MM.1S (cell line): ENCODE measurements around the gene UBXN2A.

Experiments
- DNase-seq: peaks from one replicate; pipeline ENCODE4 v3.0.0-alpha.2; 2015
- H2AFZ ChIP-seq: fragments of 300-600 bp; sonication (generic); 2 replicates; pipeline ENCODE4 v1.6.0; 2016; ENCODE audit warnings: antibody characterized with exemption, low read length
- H3F3A ChIP-seq: fragments of 300-600 bp; sonication (generic); 2 replicates; pipeline ENCODE4 v1.6.1; 2016; ENCODE audit warnings: mild to moderate bottlenecking, antibody characterized with exemption, low read length, moderate library complexity, mixed read lengths; ENCODE audit not compliant: insufficient read depth
- H3K27ac ChIP-seq: fragments of 300-600 bp; sonication (generic); 2 replicates; pipeline ENCODE4 v1.5.1; 2016; ENCODE audit warnings: mild to moderate bottlenecking, low read length
- H3K27me3 ChIP-seq: fragments of 300-600 bp; sonication (generic); replicated peaks from 2 replicates; pipeline ENCODE4 v1.6.0; 2016; ENCODE audit warnings: low read length; ENCODE audit not compliant: insufficient read depth
- H3K36me3 ChIP-seq: fragments of 300-600 bp; sonication (generic); replicated peaks from 2 replicates; pipeline ENCODE4 v1.6.1; 2016; ENCODE audit warnings: mild to moderate bottlenecking, low read length, mixed read lengths; ENCODE audit not compliant: insufficient read depth
- H3K4me1 ChIP-seq: fragments of 300-600 bp; sonication (generic); 2 replicates; pipeline ENCODE4 v1.6.1; 2016; ENCODE audit warnings: low read length, mixed read lengths
- H3K4me2 ChIP-seq: fragments of 300-600 bp; sonication (generic); 2 replicates; pipeline ENCODE4 v1.6.0; 2016; ENCODE audit warnings: low read depth, low read length
- H3K4me3 ChIP-seq: fragments of 300-600 bp; sonication (generic); 2 replicates; pipeline ENCODE4 v1.5.1; 2016; ENCODE audit warnings: low read length, mixed read lengths
- H3K79me2 ChIP-seq: fragments of 300-600 bp; sonication (generic); 2 replicates; pipeline ENCODE4 v1.6.1; 2016; ENCODE audit warnings: mixed run types, low read length, mixed read lengths
- H3K9ac ChIP-seq: fragments of 300-600 bp; sonication (generic); 2 replicates; pipeline ENCODE4 v1.6.1; 2016; ENCODE audit warnings: low read length, mixed read lengths
- H3K9me2 ChIP-seq: fragments of 300-600 bp; sonication (generic); replicated peaks from 2 replicates; pipeline ENCODE4 v1.6.1; 2016; ENCODE audit warnings: mild to moderate bottlenecking, low read length, mixed read lengths; ENCODE audit not compliant: insufficient read depth
- H3K9me3 ChIP-seq: fragments of 300-600 bp; sonication (generic); replicated peaks from 2 replicates; pipeline ENCODE4 v1.6.1; 2016; ENCODE audit warnings: mild to moderate bottlenecking, low read length, mixed read lengths; ENCODE audit not compliant: insufficient read depth
- H4K20me1 ChIP-seq: fragments of 300-600 bp; sonication (generic); 2 replicates; pipeline ENCODE4 v1.6.1; 2016; ENCODE audit warnings: mild to moderate bottlenecking, low read length, moderate library complexity, mixed read lengths; ENCODE audit not compliant: insufficient read depth
- CTCF ChIP-seq: fragments of 300-600 bp; sonication (generic); IDR thresholded peaks from 2 replicates; pipeline ENCODE4 v1.5.1; 2016; ENCODE audit warnings: antibody characterized with exemption, low read length, mixed read lengths
- EZH2 ChIP-seq: fragments of 300-600 bp; sonication (generic); optimal IDR thresholded peaks from 2 replicates; pipeline ENCODE3; 2017; ENCODE audit warnings: low read depth, mild to moderate bottlenecking, antibody characterized with exemption, low read length, mixed read lengths
- EZH2phosphoT487 ChIP-seq: fragments of 300-600 bp; sonication (generic); IDR thresholded peaks from 2 replicates; pipeline ENCODE4 v1.6.1; 2018; ENCODE audit warnings: antibody characterized with exemption, low read length

Gene UBXN2A

DNA sequence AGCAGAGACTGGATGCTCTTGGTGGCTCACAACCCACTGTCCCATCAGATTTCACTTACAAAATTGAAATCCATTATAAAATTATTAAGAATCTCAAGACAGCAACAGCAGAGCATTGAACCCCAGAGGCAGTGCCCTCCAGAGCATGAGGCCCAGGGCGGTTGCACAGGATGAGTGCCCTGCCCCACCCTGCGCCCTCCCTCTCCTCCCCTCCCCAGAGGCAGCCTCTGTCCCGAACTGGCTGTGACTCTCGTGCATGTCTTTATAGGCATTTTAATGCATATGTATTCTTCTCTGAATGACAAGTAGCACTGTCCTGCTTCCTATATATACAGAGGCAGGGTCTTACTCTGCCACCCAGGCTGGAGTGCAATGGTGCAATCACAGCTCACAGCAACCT lies 80.0 kb downstream of the UBXN2A start:
- no peaks in the 10 kb centered on the region for H3K27me3 ChIP-seq
- no peaks in the 10 kb centered on the region for H3K4me1 ChIP-seq
- no peak overlapping the region for H3K4me3 ChIP-seq
- no peak overlapping the region for H3K9ac ChIP-seq
- H3K9me3 ChIP-seq, result no peaks in the 10 kb centered on the region
- H3F3A ChIP-seq, result no peaks in the 10 kb centered on the region
- TF ChIP-seq CTCF (no peak), EZH2phosphoT487 (no peak), EZH2 (no peak)
- no peaks in the 10 kb centered on the region for H4K20me1 ChIP-seq
- no peak overlapping the region for H2AFZ ChIP-seq
- no peak overlapping the region for H3K4me2 ChIP-seq
- H3K9me2 ChIP-seq, result no peaks in the 10 kb centered on the region
- H3K36me3 ChIP-seq, result no peaks in the 10 kb centered on the region
- no peak overlapping the region for H3K27ac ChIP-seq
- H3K79me2 ChIP-seq, result no peaks in the 10 kb centered on the region
- DNase-seq, result no peak

DNA sequence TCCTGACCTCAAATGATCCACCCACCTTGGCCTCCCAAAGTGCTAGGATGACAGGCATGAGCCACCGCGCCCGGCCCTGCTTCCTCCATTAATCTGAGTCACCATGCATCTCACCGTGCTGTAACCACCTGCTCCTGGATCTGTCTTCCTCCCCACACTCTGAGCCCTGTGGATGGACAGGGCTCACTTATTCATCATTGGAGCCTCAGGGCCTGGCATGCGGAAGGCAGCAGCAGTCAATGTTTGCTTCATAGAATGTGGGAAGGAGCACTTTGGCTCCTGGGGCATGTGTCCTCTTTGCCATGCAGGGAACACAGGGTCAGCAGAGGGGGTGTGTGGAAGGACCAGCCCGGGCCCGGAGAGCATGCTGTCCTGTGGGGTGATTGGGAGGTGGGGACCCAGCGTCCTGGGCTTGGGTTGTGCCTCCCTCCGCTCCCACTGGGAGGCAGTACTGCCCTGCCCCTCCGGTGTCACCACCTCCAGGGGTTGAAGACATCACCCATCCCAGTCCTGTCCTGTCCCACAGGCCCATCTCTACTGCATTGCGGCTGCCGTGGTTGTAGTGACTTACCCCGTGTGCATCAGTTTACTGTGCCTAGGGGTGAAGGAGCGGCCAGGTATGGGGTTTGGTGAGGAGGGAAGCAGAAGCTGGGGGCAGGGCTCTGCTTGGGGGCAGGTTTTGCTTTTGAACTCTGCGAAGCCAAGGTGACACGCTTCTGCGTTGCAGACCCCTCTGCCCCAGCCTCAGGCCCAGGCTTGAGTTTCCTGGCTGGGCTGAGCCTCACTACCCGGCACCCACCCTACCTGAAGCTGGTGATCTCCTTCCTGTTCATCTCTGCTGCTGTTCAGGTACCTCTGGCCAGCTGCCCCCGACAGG lies 81.1 kb downstream of the UBXN2A start:
- Histone ChIP-seq H3K79me2 (no peaks in the 10 kb centered on the region), H3K4me3 (no peak overlapping the region), H3F3A (no peaks in the 10 kb centered on the region), H4K20me1 (no peaks in the 10 kb centered on the region), H3K27me3 (no peaks in the 10 kb centered on the region), H3K27ac (no peak overlapping the region), H3K9ac (no peak overlapping the region), H3K36me3 (no peaks in the 10 kb centered on the region), H2AFZ (no peak overlapping the region), H3K4me2 (no peak overlapping the region), H3K9me3 (no peaks in the 10 kb centered on the region), H3K4me1 (no peaks in the 10 kb centered on the region), H3K9me2 (no peaks in the 10 kb centered on the region)
- TF ChIP-seq EZH2phosphoT487 (no peak), CTCF (0 out of 2 replicates have a peak, but pooled peaks have one; percentile 5), EZH2 (no peak)
- DNase-seq, result no peak

DNA sequence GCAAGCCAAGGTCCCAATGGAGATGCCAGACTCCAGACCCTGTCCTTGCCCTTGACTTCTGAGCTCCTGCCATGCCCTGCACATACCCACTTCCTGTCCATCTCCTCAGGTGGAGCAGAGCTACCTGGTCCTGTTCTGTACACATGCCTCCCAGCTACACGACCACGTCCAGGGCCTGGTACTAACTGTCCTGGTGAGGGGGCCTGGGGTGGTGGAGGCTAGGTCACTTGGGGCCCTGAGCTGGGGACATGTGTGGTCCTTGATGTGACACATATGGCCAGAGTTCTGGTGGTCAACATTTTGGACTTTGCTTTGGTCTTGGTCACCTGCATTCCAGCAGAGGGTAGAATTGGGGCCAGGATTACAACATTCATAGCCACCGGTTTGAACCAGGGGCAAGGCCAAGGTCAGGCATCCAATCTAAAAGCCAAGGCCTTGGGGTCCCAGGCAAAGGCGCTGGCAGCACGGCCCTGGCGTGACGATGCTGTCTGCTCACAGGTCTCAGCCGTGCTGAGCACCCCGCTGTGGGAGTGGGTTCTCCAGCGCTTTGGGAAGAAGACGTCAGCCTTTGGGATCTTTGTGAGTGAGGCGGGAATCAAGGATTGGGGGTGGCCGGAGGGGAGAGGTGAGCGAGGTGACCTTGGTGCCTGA lies 82.2 kb downstream of the UBXN2A start:
- DNase-seq, result no peak
- no peak overlapping the region for H2AFZ ChIP-seq
- H3F3A ChIP-seq, result no peaks in the 10 kb centered on the region
- H3K36me3 ChIP-seq, result no peaks in the 10 kb centered on the region
- no peaks in the 10 kb centered on the region for H3K9me2 ChIP-seq
- no peak overlapping the region for H3K4me3 ChIP-seq
- H3K79me2 ChIP-seq, result no peaks in the 10 kb centered on the region
- no peak overlapping the region for H3K27ac ChIP-seq
- H3K4me1 ChIP-seq, result no peaks in the 10 kb centered on the region
- H4K20me1 ChIP-seq, result no peaks in the 10 kb centered on the region
- no peak overlapping the region for H3K9ac ChIP-seq
- no peak overlapping the region for H3K4me2 ChIP-seq
- H3K9me3 ChIP-seq, result no peaks in the 10 kb centered on the region
- TF ChIP-seq EZH2phosphoT487 (no peak), EZH2 (no peak), CTCF (no peak)
- H3K27me3 ChIP-seq, result no peaks in the 10 kb centered on the region
